Limb (tissue), 2 donors: ENCODE results near the gene MLF2.

Source experiments
- DNase-seq, 2 donors: peaks; one replicate each; pipeline ENCODE4 v3.0.0-alpha.2; 2016; ENCODE audit errors: extremely low spot score in 2 of 2

MLF2 gene, protein sequence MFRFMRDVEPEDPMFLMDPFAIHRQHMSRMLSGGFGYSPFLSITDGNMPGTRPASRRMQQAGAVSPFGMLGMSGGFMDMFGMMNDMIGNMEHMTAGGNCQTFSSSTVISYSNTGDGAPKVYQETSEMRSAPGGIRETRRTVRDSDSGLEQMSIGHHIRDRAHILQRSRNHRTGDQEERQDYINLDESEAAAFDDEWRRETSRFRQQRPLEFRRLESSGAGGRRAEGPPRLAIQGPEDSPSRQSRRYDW

GRCh38 chr12:6752921-6753771, at the start of gene MLF2:
MLF2 (minus strand) TSS chr12:6753141; CDS start chr12:6752334, 807 bp downstream.
- DNase-seq, result peak; percentile 98 to 99

DNA sequence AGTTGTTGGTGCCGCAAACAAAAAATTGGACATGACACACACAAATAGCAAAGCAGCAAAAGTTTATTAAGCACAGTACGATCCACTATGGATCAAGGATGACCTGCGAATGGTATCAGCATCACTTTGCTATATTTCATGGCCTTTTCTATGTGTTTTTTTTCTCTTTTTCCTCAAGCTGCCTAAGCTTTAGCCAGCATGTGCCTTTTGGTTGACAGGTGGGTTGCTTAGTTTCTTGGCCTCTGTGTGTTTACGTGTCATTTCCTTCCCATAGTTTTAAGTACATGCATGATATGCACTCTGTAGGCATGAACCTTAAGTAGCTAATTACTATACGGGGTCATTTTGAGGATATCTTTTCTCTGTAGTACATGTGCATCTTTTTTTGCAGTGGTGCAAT, 46.2 kb upstream of the MLF2 start:
- no peak for DNase-seq

DNA sequence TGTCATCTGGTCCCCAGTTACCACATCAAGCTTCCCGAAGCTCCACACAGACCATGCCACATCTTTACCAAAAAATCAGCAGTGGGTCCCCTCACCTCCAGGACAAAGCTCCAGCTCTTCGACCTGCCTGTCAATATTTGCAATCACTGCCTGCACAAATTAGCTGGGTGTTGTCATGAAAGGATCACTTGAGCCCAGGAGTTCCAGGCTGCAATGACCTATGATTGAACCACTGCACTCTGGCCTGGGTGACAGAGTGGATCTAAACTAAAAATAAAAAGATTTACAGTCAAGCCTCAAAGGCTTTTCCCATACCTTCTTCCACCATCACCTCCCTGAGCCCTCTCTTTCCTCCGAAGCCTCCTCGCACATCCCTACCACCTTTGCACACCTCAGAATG, 43.6 kb upstream of the MLF2 start:
- no peak for DNase-seq

- DNase-seq, result no peak
These were observed 42.1 kb upstream of the MLF2 start for GRCh38 chr12:6795088-6795487.

- peak; percentile 30 to 49 for DNase-seq
These were observed 39.7 kb upstream of the MLF2 start for GRCh38 chr12:6792522-6793201.

GRCh38 chr12:6791931-6792520, 39.1 kb upstream of the MLF2 start:
- DNase-seq, result no peak

GRCh38 chr12:6790496-6791150, 37.7 kb upstream of the MLF2 start:
- DNase-seq, result no peak

DNA sequence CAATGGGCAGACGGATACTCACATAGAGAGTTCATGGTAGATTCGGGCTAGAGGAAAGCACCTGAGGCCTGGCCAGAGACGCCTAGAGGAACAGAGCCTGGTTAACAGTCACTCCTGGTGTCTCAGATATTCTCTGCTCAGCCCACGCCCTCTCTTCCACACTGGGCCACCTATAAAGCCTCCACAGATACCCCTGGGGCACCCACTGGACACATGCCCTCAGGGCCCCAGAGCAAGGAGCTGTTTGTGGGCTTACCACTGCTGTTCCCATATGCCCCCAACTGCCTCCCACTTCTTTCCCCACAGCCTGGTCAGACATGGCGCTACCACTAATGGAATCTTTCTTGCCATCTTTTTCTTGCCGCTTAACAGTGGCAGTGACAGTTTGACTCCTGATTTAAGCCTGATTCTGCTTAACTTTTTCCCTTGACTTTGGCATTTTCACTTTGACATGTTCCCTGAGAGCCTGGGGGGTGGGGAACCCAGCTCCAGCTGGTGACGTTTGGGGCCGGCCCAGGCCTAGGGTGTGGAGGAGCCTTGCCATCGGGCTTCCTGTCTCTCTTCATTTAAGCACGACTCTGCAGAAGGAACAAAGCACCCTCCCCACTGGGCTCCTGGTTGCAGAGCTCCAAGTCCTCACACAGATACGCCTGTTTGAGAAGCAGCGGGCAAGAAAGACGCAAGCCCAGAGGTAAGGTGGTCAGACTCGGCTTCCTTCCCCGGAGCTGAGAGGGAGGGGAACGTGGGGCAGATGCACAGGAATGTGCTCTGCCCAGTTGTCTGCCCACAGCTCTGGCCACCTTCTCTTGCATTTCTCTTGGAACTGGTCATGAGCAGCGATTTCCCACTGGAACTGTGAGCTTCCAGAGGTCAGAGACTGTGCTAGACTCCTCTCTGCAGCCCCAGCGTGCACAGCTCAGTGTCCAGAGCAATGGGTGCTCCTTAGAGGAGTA, 36.3 kb upstream of the MLF2 start, which contains the start of gene CD4:
CD4 (plus strand) TSS at position 557 of the 953 bp plus-strand sequence. CDS start 10,611 bp downstream, outside the sequence.
- no peak for DNase-seq

- no peak for DNase-seq
These were observed 34.4 kb upstream of the MLF2 start for GRCh38 chr12:6787309-6787708.

DNA sequence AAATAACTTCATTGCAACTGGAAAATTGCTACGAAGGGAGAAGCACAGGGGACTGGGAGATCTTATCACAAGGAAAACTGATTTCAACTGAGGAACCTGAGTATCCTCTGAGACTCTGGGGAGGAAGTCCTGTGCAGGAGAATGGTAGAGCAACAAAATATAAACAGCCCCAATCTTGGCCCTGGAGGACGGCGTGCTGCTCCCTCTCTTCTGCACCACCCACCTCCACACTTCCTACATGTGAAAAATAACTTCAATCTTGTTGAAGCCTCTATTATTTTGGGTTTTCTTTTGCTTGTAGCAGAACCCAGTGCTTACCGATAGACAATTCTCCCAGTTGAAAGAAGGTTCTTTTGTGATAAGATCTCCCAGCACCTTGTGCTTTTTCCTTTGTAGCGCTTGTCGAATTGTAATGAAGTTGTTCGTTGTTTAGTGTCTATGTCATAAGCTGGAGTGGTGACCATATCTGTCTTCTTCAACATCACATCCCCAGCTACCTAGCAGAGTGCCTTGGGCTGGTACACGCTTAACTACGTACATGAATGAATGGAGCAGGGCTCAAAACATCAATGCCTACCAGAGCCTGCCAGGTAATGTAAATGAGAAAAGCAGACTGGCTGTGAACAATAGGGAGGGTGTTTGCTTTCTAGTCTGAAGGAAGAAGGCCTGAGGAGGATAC, 33.6 kb upstream of the MLF2 start:
- no peak for DNase-seq

GRCh38 chr12:6784761-6785160, 31.8 kb upstream of the MLF2 start:
- DNase-seq, result no peak

DNA sequence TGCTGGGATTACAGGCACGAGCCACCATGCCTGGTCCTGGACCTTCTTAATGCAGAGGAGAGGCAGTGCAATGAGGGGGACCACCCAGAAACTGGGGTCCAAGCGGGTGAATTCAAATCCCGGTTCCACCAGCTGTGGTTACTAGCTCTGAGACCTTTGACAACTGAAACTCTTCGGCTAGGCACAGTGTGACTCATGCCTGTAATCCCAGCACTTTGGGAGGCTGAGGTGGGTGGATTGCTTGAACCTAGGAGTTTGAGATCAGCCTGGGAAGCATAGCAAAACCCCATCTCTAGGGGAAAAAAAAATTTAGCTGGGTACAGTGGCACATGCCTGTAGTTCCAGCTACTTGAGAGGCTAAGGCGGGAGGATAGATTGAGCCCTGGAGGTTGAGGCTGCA, 31.4 kb upstream of the MLF2 start:
- DNase-seq, result no peak

DNA sequence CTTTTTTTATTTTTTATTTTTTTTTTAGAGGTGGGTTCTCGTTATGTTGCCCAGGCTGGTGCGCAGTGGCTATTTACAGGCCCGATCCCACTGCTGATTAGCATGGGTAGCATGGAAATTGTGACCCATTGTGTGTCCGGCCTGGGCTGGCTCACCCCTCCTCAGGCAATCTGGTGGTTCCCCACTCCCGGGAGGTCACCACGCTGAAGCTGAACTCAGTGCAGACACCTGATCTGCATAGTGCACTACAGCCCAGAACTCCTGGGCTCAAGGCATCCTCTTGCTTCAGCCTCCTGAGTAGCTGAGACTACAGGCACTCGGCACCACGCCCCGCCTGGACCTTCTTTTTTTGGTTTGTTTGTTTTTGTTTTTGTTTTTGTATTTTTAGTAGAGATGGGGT, 30.9 kb upstream of the MLF2 start:
- no peak for DNase-seq

DNA sequence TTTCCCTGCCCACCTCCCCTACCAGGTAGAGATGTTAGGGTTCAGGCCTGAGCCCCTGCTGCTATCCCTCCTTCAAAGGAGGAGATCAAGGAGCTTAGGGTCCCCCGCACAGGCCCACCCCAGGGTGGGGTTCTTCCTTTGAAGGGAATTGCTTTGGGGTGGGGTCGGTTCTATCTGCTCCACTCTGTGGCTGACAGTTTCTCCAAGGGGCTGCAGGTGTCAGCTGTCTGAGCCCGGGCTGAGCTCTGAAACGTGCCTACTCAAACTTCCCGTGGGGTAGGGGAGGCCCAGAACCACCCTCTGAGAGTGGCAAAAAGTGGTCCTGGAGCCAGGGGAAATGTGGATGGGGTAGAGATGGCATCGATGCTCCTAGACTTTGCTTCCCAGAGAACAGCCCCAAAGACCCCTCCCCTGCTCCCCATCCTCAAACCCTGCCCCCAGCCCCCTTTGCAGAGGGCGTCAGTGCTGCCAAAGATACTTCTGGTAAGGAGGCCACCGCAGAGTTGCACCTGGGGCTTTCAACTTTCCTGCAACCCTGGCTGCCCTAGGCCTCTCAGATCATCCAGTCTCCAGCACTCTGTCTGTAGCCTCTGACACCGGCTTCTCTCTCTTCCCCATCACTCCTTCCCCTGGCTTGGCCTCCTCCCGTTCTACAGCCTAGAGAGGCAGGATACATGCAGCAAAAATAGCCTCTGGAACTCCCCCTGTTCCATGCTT, 30.1 kb upstream of the MLF2 start:
- DNase-seq, result no peak

DNA sequence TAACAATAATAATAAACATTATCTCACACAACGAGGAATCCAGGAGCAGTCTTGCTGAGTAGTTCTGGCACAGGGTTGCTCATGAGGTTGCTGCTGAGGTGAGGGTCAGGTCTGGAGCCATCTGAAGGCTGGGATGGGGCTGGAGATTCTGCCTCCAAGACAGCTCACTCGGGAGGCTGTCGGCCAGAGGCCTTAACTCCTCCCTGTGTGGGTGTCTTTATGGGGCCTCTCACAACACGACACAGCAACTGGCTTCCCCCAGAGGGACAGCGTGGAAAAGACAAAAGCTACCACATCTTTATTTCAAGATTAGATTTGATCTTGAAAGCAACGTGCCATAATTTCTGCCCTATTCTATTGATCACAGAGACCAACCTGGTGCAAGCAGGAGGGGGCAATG, 29.2 kb upstream of the MLF2 start:
- DNase-seq, result no peak

GRCh38 chr12:6780573-6780972, 27.6 kb upstream of the MLF2 start:
- no peak for DNase-seq

DNA sequence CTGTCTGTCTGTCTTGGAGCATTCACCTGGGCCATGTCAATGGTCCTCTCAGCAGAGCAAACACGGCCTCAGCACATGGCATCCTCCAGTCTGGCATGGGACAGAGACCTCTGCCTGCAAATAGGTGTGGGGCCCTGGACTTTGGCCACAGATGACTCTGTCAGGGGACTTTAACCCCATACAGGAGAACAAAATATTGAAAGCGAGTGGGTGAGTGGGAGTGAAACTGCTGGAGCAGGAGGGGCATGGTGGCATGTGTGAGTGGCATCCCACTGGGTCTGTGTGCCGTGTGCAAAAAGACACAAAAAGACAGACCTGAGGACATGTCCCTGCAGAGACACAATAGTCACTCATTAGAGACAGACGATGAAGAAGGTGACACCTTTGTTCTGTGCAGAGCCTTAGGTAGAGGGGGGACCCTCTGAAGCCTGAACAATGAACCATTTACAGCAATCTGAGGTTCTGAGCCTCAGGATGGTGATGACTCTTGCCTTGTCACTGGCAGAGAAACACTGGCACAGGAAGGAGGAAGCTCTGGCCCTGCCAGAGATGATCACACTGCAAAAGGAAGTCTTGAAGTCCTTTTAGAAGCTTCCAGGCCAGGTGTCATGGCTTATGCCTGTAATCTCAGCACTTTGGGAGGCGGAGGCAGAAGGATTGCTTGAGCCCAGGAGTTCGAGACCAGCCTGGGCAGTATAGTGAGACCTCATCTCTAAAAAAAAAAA, 26.9 kb upstream of the MLF2 start:
- DNase-seq, result no peak
